Pancreas (tissue), 10 donors: ENCODE results near the gene HTR1E. TPM values are rescaled to one million over a fixed set of nuclear protein-coding genes. Genes with fewer than 3 reads are reported as not detected.

Source experiments
- ATAC-seq, 4 donors: fragments of 200-7000 bp; cut with Tn5 transposase; one replicate each; pipeline versions ENCODE4 v1.8.0 to v1.9.1; 2020; ENCODE audit warnings: mild to moderate bottlenecking in 4 of 4, moderate library complexity in 4 of 4
- DNase-seq, 6 donors: peaks; one replicate each; pipeline ENCODE4 v3.0.0-alpha.2; 2020
- FAIRE-seq: peaks from 2 replicates; lab custom pipeline; 2012; peaks lifted over from hg19 to GRCh38; lab: Jason Lieb, UNC
- H3K27ac ChIP-seq, 4 donors: fragments of 200-600 bp; sonication (generic); 1 replicate in 3 of 4; 2 replicates in 1 of 4; pipeline versions ENCODE4 v1.5.0 to v1.8.0; 2020
- H3K27me3 ChIP-seq, 4 donors: fragments of 200-600 bp; one replicate each; pipeline ENCODE4 v1.8.0; 2021
- H3K36me3 ChIP-seq, 3 donors: fragments of 200-600 bp; sonication (generic) in 1 of 3; one replicate each; pipeline versions ENCODE4 v1.5.0 to v1.8.0; 2020 to 2021
- H3K4me1 ChIP-seq, 3 donors: fragments of 200-600 bp; one replicate each; pipeline ENCODE4 v1.8.0; 2021
- H3K4me3 ChIP-seq, 4 donors: fragments of 200-600 bp; sonication (generic) in 2 of 4; one replicate each; pipeline versions ENCODE4 v1.5.0 to v1.8.0; 2020 to 2021
- H3K9me3 ChIP-seq, 4 donors: fragments of 200-600 bp; one replicate each; pipeline ENCODE4 v1.8.0; 2021
- WGBS, 2 donors: extraction: QIAGEN DNeasy Blood & Tissue Kit; methylation state at CpG; one replicate each; pipeline ENCODE4 v1.1.7; 2013; 5-methylcytosine and 5-hydroxymethylcytosine counted together
- intact Hi-C, 3 donors: fragments of 100-400 bp; cut with DNase I; formaldehyde crosslinking; loops; one replicate each; pipeline versions ENCODE4 v1.11.1 to v1.14.2; 2022
- polyA plus RNA-seq, 2 donors: library from polyadenylated mRNA; stranded (reverse); fragments of 200-250 nt; gene quantifications; one replicate each; pipeline ENCODE4 v1.2.3, GENCODE V29; 2013
- total RNA-seq, 6 donors: library from RNA; stranded (reverse); fragmentation: NEBNext Ultra II Directional in 4 of 6; extraction: Animal tissue kit (Norgen Biotek cat#: 25700) in 4 of 6; gene quantifications; one replicate each; pipeline versions ENCODE4 v1.2.1 to v1.2.4, GENCODE V29; 2021 to 2023
- TF ChIP-seq, protein P1 (sequence below), 4 donors: fragments of 200-600 bp; sonication (generic) in 3 of 4; IDR thresholded peaks; one replicate each; pipeline versions ENCODE4 v1.5.0 to v1.8.0; 2021; ENCODE audit warnings: antibody characterized with exemption in 4 of 4
- donor health status: healthy with polysubstance abuse.
- donor health status: DM: no; HTN: no; CAD: no; lungs with moderate emphysema.
- donor health status: DM: no; HTN: no; CAD: no.
- donor health status: control.
- donor health status: control.
- donor health status: Bipolar disorder and iron deficiency.
- donor health status: DM: yes; HTN: yes; CAD: no.
- donor health status: DM: no; HTN: no; CAD: no.
- donor health status: DM: no; HTN: no; CAD: no.
- donor health status: DM: yes; HTN: yes; CAD: no.

The HTR1E gene
- total and polyA plus RNA-seq, 8 donors = 0.09 to 0.52 (median 0.24) TPM; not detected in 5

DNA sequence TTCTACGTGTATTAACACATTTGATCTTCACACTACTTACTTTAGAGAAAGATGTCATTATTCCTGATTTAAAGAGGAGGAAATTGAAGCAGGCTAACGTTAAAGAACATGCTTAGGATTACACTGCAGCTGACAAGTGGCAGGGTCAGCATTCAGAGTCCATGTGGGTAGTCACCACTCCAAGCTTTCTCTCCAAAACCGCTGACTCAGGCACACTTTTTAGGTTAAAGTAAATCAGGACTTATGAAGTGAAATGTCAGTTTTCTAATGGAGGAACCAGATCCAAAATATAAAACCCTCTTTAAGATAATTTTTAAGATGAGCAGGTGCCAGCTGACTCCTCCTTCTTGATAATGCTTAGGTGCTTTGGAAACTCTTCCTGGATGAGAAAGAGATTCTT, 75.4 kb downstream of the HTR1E start:
- no peak for DNase-seq
- TF ChIP-seq, protein P1, sequence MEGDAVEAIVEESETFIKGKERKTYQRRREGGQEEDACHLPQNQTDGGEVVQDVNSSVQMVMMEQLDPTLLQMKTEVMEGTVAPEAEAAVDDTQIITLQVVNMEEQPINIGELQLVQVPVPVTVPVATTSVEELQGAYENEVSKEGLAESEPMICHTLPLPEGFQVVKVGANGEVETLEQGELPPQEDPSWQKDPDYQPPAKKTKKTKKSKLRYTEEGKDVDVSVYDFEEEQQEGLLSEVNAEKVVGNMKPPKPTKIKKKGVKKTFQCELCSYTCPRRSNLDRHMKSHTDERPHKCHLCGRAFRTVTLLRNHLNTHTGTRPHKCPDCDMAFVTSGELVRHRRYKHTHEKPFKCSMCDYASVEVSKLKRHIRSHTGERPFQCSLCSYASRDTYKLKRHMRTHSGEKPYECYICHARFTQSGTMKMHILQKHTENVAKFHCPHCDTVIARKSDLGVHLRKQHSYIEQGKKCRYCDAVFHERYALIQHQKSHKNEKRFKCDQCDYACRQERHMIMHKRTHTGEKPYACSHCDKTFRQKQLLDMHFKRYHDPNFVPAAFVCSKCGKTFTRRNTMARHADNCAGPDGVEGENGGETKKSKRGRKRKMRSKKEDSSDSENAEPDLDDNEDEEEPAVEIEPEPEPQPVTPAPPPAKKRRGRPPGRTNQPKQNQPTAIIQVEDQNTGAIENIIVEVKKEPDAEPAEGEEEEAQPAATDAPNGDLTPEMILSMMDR (IDR thresholded peaks at IDR 0.05) = no peak
- Histone ChIP-seq H3K27me3 (no peaks in the 10 kb centered on the region), H3K4me3 (no peak overlapping the region), H3K27ac (no peak overlapping the region), H3K4me1 (no peaks in the 10 kb centered on the region), H3K36me3 (no peaks in the 10 kb centered on the region), H3K9me3 (no peaks in the 10 kb centered on the region)
- FAIRE-seq = no peak
- 47 to 64% methylated on average over 3 of the region's 3 CpGs for whole genome bisulfite sequencing, 2 donors
- ATAC-seq = no peak
- intact Hi-C loops = no loop called here

DNA sequence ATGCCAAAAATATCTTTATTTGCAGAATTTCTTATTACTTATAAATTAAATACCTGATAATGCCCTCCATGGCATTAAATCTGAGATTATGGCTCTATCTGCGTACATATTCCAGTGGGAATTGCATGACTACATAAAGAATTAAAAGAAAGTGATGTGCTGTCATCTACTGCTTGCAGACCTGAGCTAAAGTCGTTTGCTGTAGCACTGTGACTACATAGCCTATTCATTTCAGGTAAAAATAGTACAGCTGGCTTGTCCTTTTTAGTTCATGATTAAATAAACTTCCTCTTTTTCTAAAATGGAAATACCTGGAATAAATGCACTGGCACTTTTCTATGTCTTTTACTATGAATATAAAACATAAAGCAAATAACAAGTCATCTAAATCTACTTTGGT, 79.4 kb downstream of the HTR1E start:
- no peak overlapping the region for H3K4me3 ChIP-seq
- DNase-seq (no peak), FAIRE-seq (no peak), ATAC-seq (no peak)
- intact Hi-C loops = no loop called here
- H3K27ac ChIP-seq = no peak overlapping the region
- H3K36me3 ChIP-seq = no peaks in the 10 kb centered on the region
- H3K4me1 ChIP-seq = no peaks in the 10 kb centered on the region
- WGBS, 2 donors = 60 to 61% methylated on average over 2 of the region's 2 CpGs
- TF ChIP-seq, protein P1 (IDR thresholded peaks at IDR 0.05) = no peak
- no peaks in the 10 kb centered on the region for H3K27me3 ChIP-seq
- no peaks in the 10 kb centered on the region for H3K9me3 ChIP-seq

DNA sequence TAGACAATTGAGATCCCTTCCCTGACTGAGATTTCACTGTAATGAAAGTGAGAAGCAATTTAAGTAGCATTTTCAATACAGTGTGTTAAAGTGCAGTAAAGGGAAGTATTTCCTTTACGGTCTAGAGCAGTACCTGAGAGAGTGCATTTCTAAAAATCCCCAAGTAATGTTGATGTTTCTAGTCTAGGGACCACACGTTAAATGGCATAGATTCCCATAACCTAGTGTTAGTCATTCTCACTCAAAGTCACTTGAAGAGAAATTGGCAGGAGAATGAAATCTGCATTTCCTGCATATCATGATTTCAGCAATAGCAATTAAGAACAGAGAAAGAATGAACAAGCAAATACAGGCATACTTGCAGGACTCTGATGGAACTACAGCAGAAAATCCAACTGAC, 89.7 kb downstream of the HTR1E start:
- intact Hi-C loops = no loop called here
- Histone ChIP-seq H3K36me3 (no peaks in the 10 kb centered on the region), H3K4me1 (no peaks in the 10 kb centered on the region), H3K4me3 (no peak overlapping the region), H3K27me3 (no peaks in the 10 kb centered on the region), H3K27ac (no peak overlapping the region), H3K9me3 (no peaks in the 10 kb centered on the region)
- FAIRE-seq (no peak), DNase-seq (no peak), ATAC-seq (no peak)
- TF ChIP-seq, protein P1 (IDR thresholded peaks at IDR 0.05) = no peak
- 72 to 75% methylated on average over 2 of the region's 2 CpGs for WGBS, 2 donors

DNA sequence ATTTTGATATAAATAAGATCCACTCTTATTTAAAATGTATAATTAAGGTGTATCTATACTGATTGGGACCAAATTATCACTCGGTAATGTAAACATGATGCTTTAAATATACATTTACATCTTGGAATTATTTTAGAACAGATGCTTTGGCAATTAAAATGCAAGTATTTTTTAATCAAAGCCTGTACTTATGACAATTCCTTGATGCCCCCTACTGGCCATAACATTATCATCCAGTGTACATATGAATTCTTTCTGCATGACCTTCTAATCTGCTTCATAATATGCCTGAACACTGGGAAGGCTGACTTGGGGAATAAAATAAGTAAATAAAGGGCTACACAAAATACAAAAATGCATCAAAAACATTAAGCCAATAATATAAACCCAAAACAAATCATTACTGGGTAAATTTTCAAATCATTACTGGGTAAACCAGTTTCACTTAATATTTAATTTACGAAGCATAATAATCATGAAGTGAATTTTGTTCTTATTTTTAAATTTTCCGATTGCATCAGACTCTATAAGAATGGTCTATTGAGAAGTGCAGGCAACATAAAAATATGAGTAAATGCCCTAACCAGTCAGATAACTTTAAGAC, 92.5 kb downstream of the HTR1E start:
- no peaks in the 10 kb centered on the region for H3K36me3 ChIP-seq
- intact Hi-C loops = no loop called here
- ATAC-seq (peak in 3 of 4 donors; percentile 70 to 77 (median 75)), FAIRE-seq (no peak), DNase-seq (no peak)
- no peak overlapping the region for H3K4me3 ChIP-seq
- no peak overlapping the region for H3K27ac ChIP-seq
- 48 to 55% methylated on average over 3 of the region's 3 CpGs for WGBS, 2 donors
- no peaks in the 10 kb centered on the region for H3K27me3 ChIP-seq
- no peaks in the 10 kb centered on the region for H3K9me3 ChIP-seq
- TF ChIP-seq, protein P1 (IDR thresholded peaks at IDR 0.05) = peak in 2 of 4 donors; percentile 44 to 48
- H3K4me1 ChIP-seq = no peaks in the 10 kb centered on the region

DNA sequence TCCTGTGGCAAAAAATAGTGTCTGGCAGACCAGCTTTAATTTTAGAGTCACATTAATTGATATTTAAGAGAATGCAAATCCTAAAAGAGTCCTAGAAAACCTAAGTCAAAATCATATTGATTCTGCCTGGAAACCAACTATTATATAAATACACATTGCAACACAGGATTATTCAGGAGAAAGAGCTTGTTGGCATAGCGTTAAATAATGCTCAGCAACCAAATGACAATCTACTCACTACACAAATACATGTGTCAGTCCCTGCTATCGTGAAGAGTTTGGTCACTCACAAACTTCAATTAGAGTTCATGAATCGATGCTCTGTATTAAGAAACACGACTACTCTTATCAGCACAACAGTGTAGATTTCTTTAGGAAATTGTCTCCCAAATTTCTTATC, 103.4 kb downstream of the HTR1E start:
- no peaks in the 10 kb centered on the region for H3K27me3 ChIP-seq
- ATAC-seq (no peak), FAIRE-seq (no peak), DNase-seq (no peak)
- no peak overlapping the region for H3K4me3 ChIP-seq
- no peaks in the 10 kb centered on the region for H3K4me1 ChIP-seq
- no peaks in the 10 kb centered on the region for H3K9me3 ChIP-seq
- intact Hi-C loops = no loop called here
- H3K27ac ChIP-seq = no peak overlapping the region
- TF ChIP-seq, protein P1 (IDR thresholded peaks at IDR 0.05) = no peak
- no peaks in the 10 kb centered on the region for H3K36me3 ChIP-seq
- 54% methylated on average over 4 of the region's 4 CpGs for WGBS, 2 donors
